Cardiac muscle cell (in vitro differentiated cells and primary cell): ENCODE results near the gene ABCA3. TPM values are rescaled to one million over a fixed set of nuclear protein-coding genes. Genes with fewer than 3 reads are reported as not detected.

Experiments
- DNase-seq, 2 donors: peaks; one replicate each; pipeline versions ENCODE4 v3.0.0 to v3.0.0-alpha.2; 2010 to 2017; ENCODE audit warnings: low read depth in 1 of 2, low spot score in 1 of 2
- H3K27ac ChIP-seq: fragments of 200-600 bp; sonication (generic); 2 replicates; pipeline ENCODE4 v1.5.1; 2016
- H3K27me3 ChIP-seq: fragments of 200-600 bp; sonication (generic); 2 replicates; pipeline ENCODE4 v1.6.0; 2016; ENCODE audit warnings: control low read depth
- H3K36me3 ChIP-seq: fragments of 200-600 bp; sonication (generic); 2 replicates; pipeline ENCODE4 v1.5.1; 2016; ENCODE audit warnings: control low read depth
- H3K4me1 ChIP-seq: fragments of 200-600 bp; sonication (generic); 2 replicates; pipeline ENCODE4 v1.8.1; 2017; ENCODE audit warnings: low read depth, mild to moderate bottlenecking, mixed run types
- H3K4me3 ChIP-seq: fragments of 200-600 bp; sonication (generic); 2 replicates; pipeline ENCODE4 v1.5.1; 2016; ENCODE audit warnings: mild to moderate bottlenecking
- H3K9me3 ChIP-seq: fragments of 200-600 bp; sonication (generic); 2 replicates; pipeline ENCODE4 v1.5.1; 2017; ENCODE audit warnings: low read depth, mild to moderate bottlenecking, control low read depth
- polyA plus RNA-seq: library from polyadenylated mRNA; unstranded; fragments of >200 nt; fragmentation: Nextera tagmentation; extraction: Ambion mirVana; gene quantifications from 2 replicates; pipeline ENCODE4 v1.2.1, GENCODE V29; 2016
- total RNA-seq: library from RNA; depleted of rRNA; stranded (reverse); fragments of >200 nt; gene quantifications from 2 replicates; pipeline ENCODE4 v1.2.3, GENCODE V29; 2016
- TF ChIP-seq, protein P1 (sequence below): IDR thresholded peaks from 2 replicates; pipeline ENCODE4 v1.5.1; 2012; ENCODE audit warnings: low read depth, mild to moderate bottlenecking, low read length

The ABCA3 gene
- total and polyA plus RNA-seq, 2 experiments from 2014 or later: 11.1 to 14.5 TPM

DNA sequence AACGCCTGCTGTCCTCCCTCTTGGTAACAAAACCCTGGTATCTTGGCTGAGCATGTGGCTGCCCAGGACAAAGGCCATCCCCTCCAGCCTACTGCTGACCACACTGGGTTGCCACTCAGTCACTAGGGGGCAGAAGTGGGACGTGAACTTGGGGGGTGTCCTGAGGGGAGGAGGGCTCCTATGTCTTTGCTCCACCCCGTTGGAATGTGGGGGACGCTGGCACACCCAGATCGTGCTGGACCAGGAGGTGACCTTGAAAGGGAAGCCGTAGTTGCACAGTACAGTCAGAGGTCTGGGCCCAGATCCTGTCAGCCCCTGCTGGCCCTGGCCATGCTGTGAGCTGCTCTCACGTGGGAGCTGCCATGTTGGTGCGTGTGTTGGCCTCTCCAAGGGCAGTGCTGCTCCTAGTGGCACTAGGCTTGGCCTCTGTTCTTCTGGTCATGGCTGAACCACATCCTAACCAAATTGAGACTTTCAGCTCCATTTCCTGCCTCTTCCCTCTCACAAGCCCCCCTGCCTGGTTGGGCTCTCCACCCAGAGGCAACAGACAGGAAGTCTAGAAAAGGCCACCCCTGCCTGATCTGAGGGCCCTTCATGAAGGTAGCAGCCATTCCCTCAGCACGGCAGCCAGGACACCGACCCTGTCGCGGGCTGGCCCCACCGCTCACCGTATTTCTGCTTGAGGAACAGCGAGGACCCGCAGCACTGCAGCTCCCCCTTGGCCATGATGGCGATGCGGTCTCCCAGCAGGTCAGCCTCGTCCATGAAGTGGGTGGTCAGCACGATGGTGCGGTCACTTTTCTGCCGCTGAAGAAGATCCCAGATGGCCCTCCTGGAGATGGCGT lies 43.6 kb downstream of the ABCA3 start:
- H3K4me1 ChIP-seq: no peaks in the 10 kb centered on the region
- H3K27me3 ChIP-seq: no peaks in the 10 kb centered on the region
- H3K27ac ChIP-seq: no peak overlapping the region
- TF ChIP-seq, protein P1, sequence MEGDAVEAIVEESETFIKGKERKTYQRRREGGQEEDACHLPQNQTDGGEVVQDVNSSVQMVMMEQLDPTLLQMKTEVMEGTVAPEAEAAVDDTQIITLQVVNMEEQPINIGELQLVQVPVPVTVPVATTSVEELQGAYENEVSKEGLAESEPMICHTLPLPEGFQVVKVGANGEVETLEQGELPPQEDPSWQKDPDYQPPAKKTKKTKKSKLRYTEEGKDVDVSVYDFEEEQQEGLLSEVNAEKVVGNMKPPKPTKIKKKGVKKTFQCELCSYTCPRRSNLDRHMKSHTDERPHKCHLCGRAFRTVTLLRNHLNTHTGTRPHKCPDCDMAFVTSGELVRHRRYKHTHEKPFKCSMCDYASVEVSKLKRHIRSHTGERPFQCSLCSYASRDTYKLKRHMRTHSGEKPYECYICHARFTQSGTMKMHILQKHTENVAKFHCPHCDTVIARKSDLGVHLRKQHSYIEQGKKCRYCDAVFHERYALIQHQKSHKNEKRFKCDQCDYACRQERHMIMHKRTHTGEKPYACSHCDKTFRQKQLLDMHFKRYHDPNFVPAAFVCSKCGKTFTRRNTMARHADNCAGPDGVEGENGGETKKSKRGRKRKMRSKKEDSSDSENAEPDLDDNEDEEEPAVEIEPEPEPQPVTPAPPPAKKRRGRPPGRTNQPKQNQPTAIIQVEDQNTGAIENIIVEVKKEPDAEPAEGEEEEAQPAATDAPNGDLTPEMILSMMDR: peak; percentile 49
- DNase-seq: peak; percentile 21 to 40
- no peaks in the 10 kb centered on the region for H3K9me3 ChIP-seq
- no peak overlapping the region for H3K4me3 ChIP-seq
- no peaks in the 10 kb centered on the region for H3K36me3 ChIP-seq

DNA sequence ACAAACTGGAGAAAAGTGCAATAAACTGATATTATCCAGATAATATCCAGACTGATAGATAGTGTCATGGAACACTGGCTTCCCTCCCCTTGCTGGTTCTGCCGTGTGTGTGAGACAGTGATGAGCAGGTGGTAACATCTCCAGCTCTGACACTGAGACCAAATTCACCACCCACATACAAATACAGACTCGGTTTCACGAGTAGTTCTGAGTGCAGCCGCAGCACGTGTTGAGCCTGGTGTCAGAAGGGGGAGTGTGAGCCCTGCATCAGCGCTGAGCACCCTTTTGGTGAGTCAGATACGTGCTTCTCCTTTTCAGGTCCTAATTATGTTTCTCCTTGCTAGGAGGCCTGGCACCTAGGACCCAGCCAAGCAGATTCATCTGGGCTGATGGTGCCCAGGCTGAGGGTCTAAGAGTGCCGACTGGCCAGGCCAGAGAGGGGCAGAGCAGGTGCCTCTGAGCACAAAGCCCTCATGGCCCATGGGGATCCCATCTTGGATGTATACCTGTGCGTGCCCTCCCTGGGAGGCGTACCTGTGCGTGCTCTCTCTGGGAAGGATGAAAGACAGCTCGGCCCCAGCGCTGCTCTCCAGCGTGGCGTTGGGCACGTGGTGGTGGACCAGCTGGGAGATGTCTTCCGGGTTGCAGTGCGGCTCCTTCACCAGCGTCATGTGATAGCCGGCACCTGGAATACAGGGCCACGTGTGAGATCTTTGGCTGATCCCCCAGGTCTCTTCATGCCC lies 45.3 kb downstream of the ABCA3 start:
- TF ChIP-seq, protein P1: no peak
- no peak overlapping the region for H3K27ac ChIP-seq
- H3K4me1 ChIP-seq: no peaks in the 10 kb centered on the region

DNA sequence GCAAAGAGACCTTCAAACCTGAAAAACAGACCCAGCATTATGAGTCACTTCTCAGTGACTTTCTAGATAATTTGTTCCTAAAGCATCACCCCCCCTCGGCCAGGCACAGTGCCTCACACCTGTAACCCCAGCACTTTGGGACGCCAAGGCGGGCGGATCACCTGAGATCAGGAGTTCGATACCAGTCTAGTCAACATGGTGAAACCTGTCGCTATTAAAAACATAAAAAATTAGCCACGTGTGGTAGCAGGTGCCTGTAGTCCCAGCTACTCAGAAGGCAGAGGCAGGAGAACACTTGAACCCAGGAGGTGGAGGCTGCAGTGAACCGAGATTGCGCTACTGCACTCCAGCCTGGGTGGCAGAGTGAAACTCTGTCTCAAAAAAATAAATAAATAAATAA lies 48.3 kb downstream of the ABCA3 start:
- Histone ChIP-seq H3K9me3 (no peaks in the 10 kb centered on the region), H3K27ac (no peak overlapping the region), H3K4me3 (no peak overlapping the region), H3K4me1 (no peaks in the 10 kb centered on the region), H3K27me3 (no peaks in the 10 kb centered on the region), H3K36me3 (no peaks in the 10 kb centered on the region)
- DNase-seq: no peak
- TF ChIP-seq, protein P1: no peak

More for the DNA sequence above, 45.3 kb downstream of the ABCA3 start:
- DNase-seq: no peak
- no peaks in the 10 kb centered on the region for H3K27me3 ChIP-seq
- H3K4me3 ChIP-seq: no peak overlapping the region
- no peaks in the 10 kb centered on the region for H3K36me3 ChIP-seq
- H3K9me3 ChIP-seq: no peaks in the 10 kb centered on the region

DNA sequence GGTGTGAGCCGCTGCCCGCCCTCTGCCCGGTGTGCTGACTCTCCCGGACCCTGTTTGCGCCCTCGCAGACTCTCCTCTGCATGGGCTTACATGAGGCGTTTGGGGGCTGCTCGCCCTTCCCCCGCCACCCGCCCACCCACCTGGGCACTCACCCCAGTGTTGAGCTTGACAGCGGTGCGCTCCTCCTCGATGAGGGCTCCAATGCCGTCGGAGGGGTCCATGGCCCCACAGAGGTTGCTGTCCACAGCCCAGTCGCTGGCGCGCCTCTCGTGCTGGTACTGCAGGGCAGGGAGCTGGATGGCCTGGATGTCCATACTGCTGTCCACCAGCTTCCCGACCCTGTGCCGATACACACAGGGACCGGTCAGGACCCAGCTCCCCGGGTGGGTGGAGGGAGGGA lies 51.2 kb downstream of the ABCA3 start:
- TF ChIP-seq, protein P1: no peak
- no peak overlapping the region for H3K27ac ChIP-seq
- H3K4me3 ChIP-seq: no peak overlapping the region
- H3K9me3 ChIP-seq: no peaks in the 10 kb centered on the region
- no peaks in the 10 kb centered on the region for H3K36me3 ChIP-seq
- H3K4me1 ChIP-seq: no peaks in the 10 kb centered on the region
- no peak for DNase-seq
- no peaks in the 10 kb centered on the region for H3K27me3 ChIP-seq

DNA sequence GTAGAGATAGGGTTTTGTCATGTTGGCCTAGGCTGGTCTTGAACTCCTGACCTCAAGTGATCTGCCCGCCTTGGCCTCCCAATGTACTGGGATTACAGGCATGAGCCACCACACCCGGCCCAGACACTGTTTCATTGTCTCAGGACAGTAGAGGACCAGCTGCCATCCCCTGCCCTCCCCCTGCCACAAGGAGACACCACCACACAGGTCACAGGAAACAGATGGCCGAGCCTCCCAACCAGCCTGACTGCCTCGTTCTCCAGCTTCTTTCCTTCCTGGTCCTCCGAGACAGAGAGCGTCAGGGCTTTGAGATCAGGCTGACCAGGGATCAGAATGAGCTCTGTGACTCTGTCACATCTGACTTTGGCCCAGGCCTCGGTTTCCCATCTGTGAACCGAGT lies 51.8 kb downstream of the ABCA3 start:
- Histone ChIP-seq H3K9me3 (no peaks in the 10 kb centered on the region), H3K36me3 (no peaks in the 10 kb centered on the region), H3K4me3 (no peak overlapping the region), H3K4me1 (no peaks in the 10 kb centered on the region), H3K27ac (no peak overlapping the region), H3K27me3 (no peaks in the 10 kb centered on the region)
- TF ChIP-seq, protein P1: no peak
- no peak for DNase-seq
